Stomach (tissue), 9 donors: ENCODE data around the gene BCKDK. TPM values are rescaled to one million over a fixed set of nuclear protein-coding genes. Genes with fewer than 3 reads are reported as not detected.

Experiments
- DNase-seq, 2 donors: peaks; one replicate each; pipeline versions ENCODE4 v3.0.0 to v3.0.0-alpha.2; 2013 to 2019
- H3K27ac ChIP-seq, 5 donors: fragments of 200-600 bp in 4 of 5; sonication (generic) in 4 of 5; one replicate each; pipeline ENCODE4 v1.5.1; 2013 to 2019; ENCODE audit warnings: mild to moderate bottlenecking in 1 of 5, moderate library complexity in 1 of 5
- H3K27me3 ChIP-seq, 3 donors: fragments of 200-600 bp; sonication (generic); one replicate each; pipeline ENCODE4 v1.5.1; 2017 to 2019; ENCODE audit warnings: mixed run types in 1 of 3
- H3K36me3 ChIP-seq, 4 donors: fragments of 200-600 bp; sonication (generic); 1 replicate in 3 of 4; 2 replicates in 1 of 4; pipeline ENCODE4 v1.5.1; 2016 to 2019
- H3K4me1 ChIP-seq, 4 donors: fragments of 200-600 bp; sonication (generic); one replicate each; pipeline ENCODE4 v1.5.1; 2016 to 2019
- H3K4me3 ChIP-seq, 4 donors: fragments of 200-600 bp; sonication (generic) in 3 of 4; one replicate each; pipeline ENCODE4 v1.5.1; 2016 to 2019; ENCODE audit warnings: mild to moderate bottlenecking in 1 of 4
- H3K9me3 ChIP-seq, 4 donors: fragments of 200-600 bp; sonication (generic); one replicate each; pipeline ENCODE4 v1.5.1; 2016 to 2019
- CTCF ChIP-seq, 7 experiments: fragments of 450-650 bp in 4 of 7; fragments of 200-600 bp in 3 of 7; sonication (generic) in 3 of 7; IDR thresholded peaks; one replicate each; pipeline ENCODE4 v1.5.1; 2016 to 2019; ENCODE audit warnings: antibody characterized with exemption in 7 of 7, control low read depth in 2 of 7, mild to moderate bottlenecking in 1 of 7
- EP300 ChIP-seq: sonication (generic); formaldehyde crosslinking; IDR thresholded peaks from one replicate; pipeline ENCODE4 v1.6.1; 2017; ENCODE audit warnings: antibody characterized with exemption
- POLR2A ChIP-seq, 4 donors: fragments of 450-650 bp; IDR thresholded peaks; one replicate each; pipeline ENCODE4 v1.6.1; 2016; ENCODE audit warnings: antibody characterized with exemption in 4 of 4, control low read depth in 2 of 4, mild to moderate bottlenecking in 1 of 4, moderate library complexity in 1 of 4
- POLR2AphosphoS5 ChIP-seq, 3 donors: sonication (generic); formaldehyde crosslinking; IDR thresholded peaks; one replicate each; pipeline ENCODE4 v1.6.1; 2016; ENCODE audit warnings: antibody characterized with exemption in 3 of 3
- WGBS, 5 donors: extraction: QIAGEN DNeasy Blood & Tissue Kit in 3 of 5; methylation state at CpG; one replicate each; pipeline versions ENCODE4 v1.1.5 to v1.1.7; 2013 to 2018; 5-methylcytosine and 5-hydroxymethylcytosine counted together
- intact Hi-C: fragments of 100-400 bp; cut with DNase I; formaldehyde crosslinking; loops from one replicate; pipeline ENCODE4 v1.15.1; 2023; ENCODE audit warnings: low total_unique reads
- polyA plus RNA-seq, 3 donors: library from polyadenylated mRNA; stranded (reverse); fragments of 200-250 nt; gene quantifications; one replicate each; pipeline ENCODE4 v1.2.3, GENCODE V29; 2013
- total RNA-seq, 5 donors: library from RNA; depleted of rRNA; stranded (reverse); fragments of >200 nt; gene quantifications; one replicate each; pipeline versions ENCODE4 v1.1.0 to v1.2.3, GENCODE V29; 2014 to 2016
- donor health status: healthy with polysubstance abuse.
- donor health status: Bipolar disorder and iron deficiency.
- donor health status: healthy.

The BCKDK gene
- total and polyA plus RNA-seq, 8 donors, result 11.0 to 197 (median 37.5) TPM

DNA sequence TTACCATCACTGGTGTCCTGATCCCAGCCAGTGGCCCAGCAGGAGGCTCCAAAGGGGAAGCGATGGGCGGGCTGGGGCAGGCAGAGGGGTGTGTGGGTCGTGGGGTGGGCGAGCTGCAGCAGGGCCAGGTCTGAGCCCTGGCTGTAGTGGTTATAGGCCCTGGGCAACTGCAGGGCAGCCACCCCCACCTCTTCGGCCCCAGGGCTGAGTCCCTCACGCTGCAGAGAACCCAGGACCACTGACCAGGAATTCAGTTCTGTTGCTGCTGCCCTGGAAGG is 21.6 kb upstream of the BCKDK start:
- H3K36me3 ChIP-seq, result peaks cover 10 to 100% (median 90%) of the 10 kb centered on the region in 4 donors
- intact Hi-C loops, result no loop called here
- peaks cover 0 to 24% (median 14%) of the 10 kb centered on the region in 4 donors for H3K4me1 ChIP-seq
- no peaks in the 10 kb centered on the region for H3K9me3 ChIP-seq
- H3K27me3 ChIP-seq, result no peaks in the 10 kb centered on the region
- DNase-seq, result no peak
- H3K27ac ChIP-seq, result no peak overlapping the region
- 66 to 100% (median 83%) methylated on average over 2 to 6 of the region's 6 CpGs for WGBS, 5 donors
- no peak overlapping the region for H3K4me3 ChIP-seq
- TF ChIP-seq CTCF (IDR thresholded peaks at IDR 0.05) (no peak), EP300 (no peak), POLR2A (IDR thresholded peaks at IDR 0.05) (no peak), POLR2AphosphoS5 (IDR thresholded peaks at IDR 0.05) (no peak)

- Histone ChIP-seq H3K4me3 (no peak overlapping the region), H3K36me3 (peaks cover 10 to 92% (median 82%) of the 10 kb centered on the region in 4 donors), H3K27ac (no peak overlapping the region), H3K27me3 (no peaks in the 10 kb centered on the region), H3K4me1 (peaks cover 0 to 14% (median 7%) of the 10 kb centered on the region in 4 donors), H3K9me3 (no peaks in the 10 kb centered on the region)
- DNase-seq, result no peak
- 85 to 95% (median 89%) methylated on average over 7 to 8 of the region's 8 CpGs for WGBS, 5 donors
- intact Hi-C loops, result no loop called here
- TF ChIP-seq POLR2AphosphoS5 (IDR thresholded peaks at IDR 0.05) (no peak), EP300 (no peak), POLR2A (IDR thresholded peaks at IDR 0.05) (no peak), CTCF (IDR thresholded peaks at IDR 0.05) (no peak)
Measured at GRCh38 chr16:31087481-31087880, 20.7 kb upstream of the BCKDK start.

DNA sequence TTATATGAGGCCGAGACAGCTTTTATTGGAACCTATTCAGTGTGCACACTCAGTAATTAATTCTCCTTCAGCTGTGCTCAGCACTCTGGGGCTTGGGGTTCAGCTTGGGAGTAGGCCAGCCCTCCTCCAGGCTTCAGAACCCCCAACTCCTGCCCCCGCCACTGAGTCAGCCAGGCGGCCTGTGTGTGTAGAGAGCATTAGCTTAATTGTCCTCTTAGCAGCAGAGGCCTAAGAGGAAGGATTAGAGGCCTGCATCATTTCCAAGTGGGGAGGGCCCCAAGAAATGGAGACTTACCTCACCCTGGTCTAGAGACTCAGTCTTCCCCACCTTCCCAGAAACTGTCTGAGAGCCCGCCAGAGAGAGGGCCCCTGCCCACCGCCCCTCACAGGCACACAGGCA is 20.2 kb upstream of the BCKDK start:
- H3K9me3 ChIP-seq, result no peaks in the 10 kb centered on the region
- WGBS, 5 donors, result 71 to 82% (median 74%) methylated on average over 5 of the region's 5 CpGs
- no peak for TF ChIP-seq CTCF (IDR thresholded peaks at IDR 0.05)
- H3K4me1 ChIP-seq, result peaks cover 2 to 16% (median 7%) of the 10 kb centered on the region in 4 donors
- DNase-seq, result no peak
- H3K27me3 ChIP-seq, result no peaks in the 10 kb centered on the region
- H3K27ac ChIP-seq, result no peak overlapping the region
- H3K4me3 ChIP-seq, result no peak overlapping the region
- intact Hi-C loops, result no loop called here
- peaks cover 10 to 87% (median 77%) of the 10 kb centered on the region in 4 donors for H3K36me3 ChIP-seq

DNA sequence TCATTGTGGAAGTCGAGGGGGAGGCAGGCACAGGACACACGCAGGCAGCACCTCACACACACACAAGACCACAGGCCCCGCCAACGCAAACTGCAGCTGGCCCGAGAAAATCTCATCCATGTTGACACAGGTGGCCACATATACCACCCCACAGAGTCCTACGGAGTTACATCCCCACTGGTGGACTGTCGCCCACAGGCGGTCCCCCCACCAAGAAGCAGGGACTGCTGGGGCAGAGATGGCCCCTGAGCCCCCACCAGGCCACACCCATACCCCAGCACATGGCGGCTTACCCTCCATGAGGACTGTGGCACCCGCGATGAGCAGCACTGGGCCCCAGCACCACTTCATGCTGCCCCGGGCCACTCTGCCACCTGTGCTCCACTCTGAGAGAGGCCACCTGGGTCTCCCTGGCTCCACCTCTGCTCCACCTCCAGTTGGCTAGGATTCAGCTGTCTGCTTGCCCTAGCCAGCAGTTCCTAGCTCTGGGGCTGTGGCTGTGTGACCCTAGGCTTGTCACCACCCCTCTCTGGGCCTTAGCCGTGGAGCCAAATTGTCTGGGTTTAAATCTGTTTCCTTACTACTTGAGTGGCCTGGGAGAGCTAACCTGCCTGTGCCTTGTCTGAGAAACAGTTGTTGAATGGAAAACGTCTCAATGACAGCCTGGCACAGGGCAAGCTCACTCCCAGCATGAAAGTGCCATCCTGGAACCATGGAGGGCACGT is 19.6 kb upstream of the BCKDK start, which contains the start of gene PRSS53:
Gene PRSS53, minus strand, starts transcription at position 485 of the 725 bp plus-strand sequence. Its CDS starts 134 bp downstream, at position 351.
- H3K27ac ChIP-seq, result no peak within 1 kb of the TSS
- H3K4me3 ChIP-seq, result no peak within 1 kb of the TSS
- TF ChIP-seq CTCF (IDR thresholded peaks at IDR 0.05) (no peak), POLR2A (IDR thresholded peaks at IDR 0.05) (no peak), POLR2AphosphoS5 (IDR thresholded peaks at IDR 0.05) (no peak), EP300 (no peak)
- H3K27me3 ChIP-seq, result no peaks in the 10 kb centered on the region
- intact Hi-C loops, result no loop called here
- no peaks in the 10 kb centered on the region for H3K9me3 ChIP-seq
- WGBS, 5 donors, result 71 to 82% (median 77%) methylated on average over 5 to 15 of the region's 15 CpGs
- peaks cover 7 to 17% (median 12%) of the 10 kb centered on the region in 4 donors for H3K4me1 ChIP-seq
- peaks cover 10 to 81% (median 70%) of the 10 kb centered on the region in 4 donors for H3K36me3 ChIP-seq
- DNase-seq, result no peak
